ENCODE results near the gene COL4A2.
"Not testable (repeated sequence)": the region's sequence is repeated elsewhere in the genome, so short reads cannot be mapped to it uniquely, and the experiment has no call there.

The COL4A2 gene

DNA sequence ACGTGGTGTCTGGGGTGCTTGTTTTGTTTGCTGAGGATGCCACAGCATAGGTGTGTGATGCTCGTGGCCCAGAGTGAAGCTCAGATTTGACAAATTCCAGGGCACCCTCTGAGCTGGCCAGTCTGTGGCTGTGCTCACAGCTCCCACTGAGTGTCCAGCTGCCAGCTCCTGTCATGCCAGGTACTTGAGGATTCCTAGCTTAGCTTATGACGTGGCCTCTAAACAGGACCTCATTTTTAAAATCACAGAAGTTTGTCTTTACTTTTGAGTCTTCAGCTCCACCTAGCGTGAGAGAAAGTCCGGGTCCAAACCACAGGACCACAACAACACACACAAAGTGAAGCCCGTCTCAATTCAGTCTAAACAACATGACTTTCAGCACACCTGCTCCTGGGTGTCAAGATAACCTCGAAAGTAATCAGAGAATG lies 137.2 kb downstream of the COL4A2 start:
- DNase-seq = no peak

DNA sequence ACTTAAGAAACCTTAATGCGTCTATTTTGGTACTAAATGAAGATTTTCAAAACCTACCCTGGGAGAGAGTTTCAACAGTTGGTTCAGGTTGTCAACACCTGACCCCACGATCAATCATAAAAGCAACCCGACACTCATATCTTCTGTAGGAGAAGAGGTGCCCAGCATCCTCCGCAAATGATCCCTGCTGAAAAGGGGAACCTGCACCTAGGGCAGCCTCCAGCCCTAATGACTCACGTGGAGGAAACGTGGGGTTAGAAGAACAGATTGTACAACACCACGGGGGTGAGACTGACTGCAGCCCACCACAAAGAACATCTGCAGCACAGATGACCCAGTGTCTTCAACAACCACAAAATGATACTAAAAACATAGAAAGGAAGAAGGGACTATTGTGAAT lies 138.1 kb downstream of the COL4A2 start:
- no peak for DNase-seq

DNA sequence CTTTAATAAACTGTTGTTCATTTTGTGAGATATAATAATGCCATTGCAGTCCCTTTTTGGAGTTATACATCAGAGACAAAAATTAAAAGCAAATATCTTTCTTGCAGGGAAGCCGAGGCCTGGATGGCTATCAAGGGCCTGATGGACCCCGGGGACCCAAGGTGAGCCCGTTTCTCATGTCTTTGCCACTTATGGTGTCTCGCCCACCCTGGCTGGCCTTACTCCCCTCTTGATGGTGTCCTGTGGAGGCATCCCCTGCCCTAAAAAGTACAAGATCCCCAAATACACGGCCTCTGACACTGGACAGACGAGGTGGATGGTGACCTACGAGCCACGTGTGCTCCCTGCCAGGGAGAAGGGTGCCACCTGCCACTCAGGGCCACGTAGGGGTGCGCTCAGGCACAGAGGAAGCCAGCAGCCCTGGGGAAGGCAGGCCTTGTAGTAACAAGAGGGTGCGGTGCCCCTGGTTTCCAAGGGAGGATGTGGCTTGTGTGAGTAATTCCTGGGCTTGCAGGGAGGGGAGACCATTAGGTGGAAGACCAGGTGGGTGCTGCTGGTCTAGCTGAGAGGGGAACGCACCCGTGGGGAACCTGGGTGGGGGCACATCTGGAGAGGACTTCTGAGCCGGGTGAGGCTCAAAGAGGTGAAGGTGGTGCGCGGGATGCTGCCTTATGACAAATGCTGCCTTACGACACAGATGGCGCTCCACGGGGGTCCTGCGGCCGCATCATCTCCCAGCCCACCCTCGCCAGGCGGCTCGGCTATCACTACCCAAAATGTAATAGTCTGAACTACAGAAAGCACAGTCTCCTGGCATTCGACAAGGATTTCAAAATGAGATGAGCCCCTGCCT lies 138.9 kb downstream of the COL4A2 start:
- DNase-seq = no peak

DNA sequence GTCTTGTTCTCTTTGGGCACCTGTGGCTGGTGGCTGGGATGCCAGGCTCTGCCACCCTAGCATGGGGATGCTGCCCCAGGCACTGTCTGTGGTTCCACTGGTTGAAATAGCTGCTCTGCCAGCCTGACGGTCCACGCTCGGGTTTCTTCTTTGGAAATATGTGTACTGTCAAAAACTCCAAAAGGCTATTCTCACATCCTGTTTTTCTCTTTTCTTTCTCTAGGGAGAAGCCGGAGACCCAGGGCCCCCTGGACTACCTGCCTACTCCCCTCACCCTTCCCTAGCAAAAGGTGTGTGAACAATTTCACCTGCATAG lies 139.4 kb downstream of the COL4A2 start:
- no peak for DNase-seq

GRCh38 chr13:110447058-110447511 lies 140.0 kb downstream of the COL4A2 start:
- no peak for DNase-seq

GRCh38 chr13:110447801-110448200 lies 140.7 kb downstream of the COL4A2 start:
- DNase-seq = no peak

DNA sequence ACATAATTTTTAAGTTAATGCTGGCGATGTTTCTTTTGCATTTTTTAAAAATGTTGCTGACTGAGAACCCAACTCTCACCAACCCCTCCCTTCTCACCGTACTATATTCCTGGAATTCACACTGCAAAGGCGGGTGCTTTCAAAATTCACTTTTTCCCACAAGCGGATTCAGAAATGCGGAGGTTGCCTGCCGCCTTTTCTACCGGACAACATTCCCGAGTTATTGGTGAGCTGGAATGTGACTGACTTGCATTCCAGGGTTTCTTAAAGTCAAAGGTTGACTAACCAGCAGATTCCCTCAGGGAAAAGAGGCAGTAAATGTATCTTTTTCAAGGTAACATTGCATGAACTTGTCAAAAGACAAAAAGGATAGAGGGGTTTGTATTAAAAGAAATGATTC lies 141.1 kb downstream of the COL4A2 start:
- no peak for DNase-seq

GRCh38 chr13:110448677-110449076 lies 141.6 kb downstream of the COL4A2 start:
- DNase-seq = no peak

DNA sequence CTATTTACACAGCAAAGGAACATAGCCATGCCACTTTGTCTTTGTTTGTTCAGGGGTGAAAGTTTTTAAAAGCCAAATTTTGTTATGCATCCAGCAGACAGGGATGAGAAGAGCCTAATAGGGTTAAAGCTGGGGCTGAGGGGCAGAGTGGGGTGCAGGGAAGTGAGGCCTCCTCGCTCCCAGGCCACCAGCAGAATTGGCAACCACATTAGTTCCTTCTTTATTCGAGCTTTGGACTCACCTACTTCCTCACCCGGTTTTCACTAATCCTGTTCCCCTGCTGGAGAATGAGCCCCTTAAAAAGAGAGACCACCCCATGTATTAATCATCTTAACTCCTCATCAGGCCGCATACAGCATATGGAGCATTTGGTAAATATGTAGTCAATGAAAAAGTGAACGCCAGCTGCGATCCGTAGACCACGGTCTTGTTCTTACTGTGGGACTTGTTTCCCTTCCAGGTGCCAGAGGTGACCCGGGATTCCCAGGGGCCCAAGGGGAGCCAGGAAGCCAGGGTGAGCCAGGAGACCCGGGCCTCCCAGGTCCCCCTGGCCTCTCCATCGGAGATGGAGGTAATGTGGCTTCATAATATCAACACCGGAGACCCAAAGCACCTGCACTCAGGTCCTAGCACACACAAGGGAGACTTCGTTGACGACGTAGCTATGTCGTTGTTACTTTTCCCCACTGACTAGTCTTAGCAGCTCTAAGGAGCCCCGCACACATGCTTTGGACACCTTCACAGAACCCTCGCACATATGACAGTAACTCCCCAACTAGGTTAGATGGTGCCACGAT lies 142.3 kb downstream of the COL4A2 start:
- DNase-seq = no peak

DNA sequence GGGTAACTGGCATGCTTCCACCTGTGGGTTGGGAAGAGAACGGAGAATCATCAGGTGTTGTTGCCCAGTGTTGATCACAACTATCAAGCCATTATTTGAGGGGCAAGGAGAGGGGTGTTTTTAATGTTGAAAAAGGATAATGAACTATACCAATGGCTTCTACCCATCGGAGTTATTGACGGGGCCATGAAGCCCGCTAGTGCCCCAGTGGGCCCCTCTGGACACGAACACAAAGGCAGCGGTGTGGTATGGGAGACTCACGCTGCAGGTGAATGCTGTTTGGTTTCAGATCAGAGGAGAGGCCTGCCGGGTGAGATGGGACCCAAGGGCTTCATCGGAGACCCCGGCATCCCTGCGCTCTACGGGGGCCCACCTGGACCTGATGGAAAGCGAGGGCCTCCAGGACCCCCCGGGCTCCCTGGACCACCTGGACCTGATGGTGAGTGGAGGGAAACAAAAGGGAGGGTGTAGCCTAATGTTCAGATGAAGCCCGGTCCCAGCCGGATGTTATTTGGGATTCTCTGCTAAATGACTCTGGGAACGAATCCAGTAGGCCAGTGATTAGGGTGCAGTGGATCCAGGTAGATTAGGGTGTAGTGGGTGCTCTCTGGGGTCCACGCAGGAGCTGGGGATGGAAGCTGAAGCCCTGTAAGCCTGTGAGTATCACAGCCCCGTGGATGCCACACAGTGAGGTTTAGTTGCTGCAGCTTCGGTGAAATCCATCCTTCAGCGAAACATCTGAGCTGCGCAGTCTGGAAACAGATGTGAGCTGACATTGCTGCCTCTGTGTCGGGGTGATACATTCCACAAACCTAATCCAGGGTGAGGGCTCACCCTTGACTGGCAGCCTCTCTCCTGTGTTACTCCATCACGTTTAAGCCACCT lies 143.2 kb downstream of the COL4A2 start:
- DNase-seq = no peak

DNA sequence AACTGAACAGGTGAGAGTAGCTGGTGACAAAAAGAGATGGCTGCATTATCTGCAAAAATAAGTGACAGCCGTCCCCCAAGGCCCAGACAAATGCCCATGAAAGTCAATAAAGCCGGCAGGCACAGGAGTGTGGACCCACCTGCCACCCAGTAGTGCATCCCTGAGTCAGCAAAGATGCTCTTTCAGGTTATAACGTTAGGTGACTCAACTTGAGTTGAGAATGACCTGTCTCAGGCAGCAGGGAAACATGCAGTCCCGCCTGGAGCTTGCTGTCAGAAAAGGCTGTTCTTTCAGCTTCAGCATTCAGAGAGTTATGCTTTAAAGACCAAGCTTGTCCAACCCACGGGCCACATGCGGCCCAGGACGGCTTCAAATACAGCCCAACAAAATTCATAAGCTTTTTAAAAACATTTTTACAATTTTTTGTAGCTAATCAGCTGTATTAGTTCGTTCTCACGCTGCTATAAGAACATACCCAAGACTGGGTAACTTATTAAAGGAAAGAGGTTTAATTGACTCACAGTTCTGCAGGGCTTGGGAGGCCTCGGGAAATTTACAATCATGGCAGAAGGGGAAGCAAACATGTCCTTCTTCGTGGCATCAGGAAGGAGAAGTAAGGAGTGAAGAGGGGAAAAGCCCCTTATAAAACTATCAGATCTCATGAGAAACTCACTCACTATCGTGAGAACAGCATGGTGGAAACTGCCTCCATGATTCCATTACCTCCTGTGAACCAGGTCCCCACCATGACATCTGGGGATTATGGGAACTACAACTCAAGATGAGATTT lies 144.1 kb downstream of the COL4A2 start:
- no peak for DNase-seq

DNA sequence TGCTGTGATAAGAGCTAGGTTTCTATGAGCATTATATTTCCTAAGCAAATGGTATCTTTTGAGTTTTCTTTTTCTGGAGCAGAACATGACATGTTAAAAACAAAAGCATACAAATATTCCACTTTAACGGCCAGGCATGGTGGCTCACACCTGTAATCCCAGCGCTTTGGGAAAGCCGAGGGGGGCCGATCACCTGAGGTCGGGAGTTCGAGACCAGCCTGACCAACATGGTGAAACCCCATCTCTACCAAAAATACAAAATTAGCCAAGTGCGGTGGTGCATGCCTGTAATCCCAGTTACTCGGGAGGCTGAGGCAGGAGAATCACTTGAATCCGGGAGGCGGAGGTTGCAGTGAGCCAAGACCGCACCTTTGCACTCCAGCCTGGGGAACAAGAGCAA lies 146.0 kb downstream of the COL4A2 start:
- DNase-seq = not testable (repeated sequence)

GRCh38 chr13:110453797-110454196 lies 146.7 kb downstream of the COL4A2 start:
- no peak for DNase-seq

- no peak for DNase-seq
Measured at GRCh38 chr13:110454227-110454859, 147.3 kb downstream of the COL4A2 start.

GRCh38 chr13:110454956-110455355 lies 147.9 kb downstream of the COL4A2 start:
- no peak for DNase-seq

GRCh38 chr13:110455444-110455843 lies 148.4 kb downstream of the COL4A2 start:
- no peak for DNase-seq

DNA sequence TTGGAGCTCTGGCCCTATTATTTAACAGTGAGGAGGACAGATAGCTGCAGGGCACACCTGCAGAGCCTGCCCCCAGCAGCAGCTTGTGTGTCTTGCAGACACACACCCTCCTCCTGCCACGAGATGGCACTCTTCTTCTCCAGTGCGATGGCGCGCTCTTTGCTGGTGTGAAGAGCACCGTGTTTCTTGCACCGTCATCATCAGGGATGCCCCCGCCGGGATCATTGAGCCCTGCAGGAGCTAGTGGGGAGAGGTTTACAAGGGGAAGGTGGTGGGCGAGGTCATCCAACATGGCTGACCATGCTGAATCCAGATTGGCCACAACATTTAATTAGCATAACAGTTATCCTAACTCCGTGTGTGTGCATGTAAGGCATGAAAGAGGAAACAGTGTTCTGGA lies 148.9 kb downstream of the COL4A2 start:
- peak; percentile 77 for DNase-seq

GRCh38 chr13:110456550-110456949 lies 149.5 kb downstream of the COL4A2 start:
- no peak for DNase-seq

GRCh38 chr13:110457361-110457760 lies 150.3 kb downstream of the COL4A2 start:
- DNase-seq = no peak

DNA sequence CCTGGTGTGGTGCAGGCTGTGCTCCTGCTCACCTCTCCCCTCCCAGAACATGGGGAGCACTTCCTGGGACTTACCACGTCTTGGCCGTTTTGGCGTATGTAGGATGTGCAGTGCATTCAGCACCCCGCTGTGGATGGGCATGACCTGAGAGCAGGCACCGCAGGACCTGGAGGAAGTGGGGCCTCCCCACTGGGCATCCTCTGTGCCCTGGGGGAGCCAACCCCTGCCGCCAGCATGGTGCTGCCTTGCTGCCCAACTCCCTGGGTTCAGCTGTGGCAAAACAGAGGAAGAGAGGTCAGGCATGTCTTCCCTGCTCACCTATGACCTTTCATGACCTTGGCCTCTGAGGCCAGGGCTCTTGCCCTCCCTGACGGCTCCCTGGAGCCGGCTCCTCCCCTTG lies 150.9 kb downstream of the COL4A2 start:
- DNase-seq = no peak

DNA sequence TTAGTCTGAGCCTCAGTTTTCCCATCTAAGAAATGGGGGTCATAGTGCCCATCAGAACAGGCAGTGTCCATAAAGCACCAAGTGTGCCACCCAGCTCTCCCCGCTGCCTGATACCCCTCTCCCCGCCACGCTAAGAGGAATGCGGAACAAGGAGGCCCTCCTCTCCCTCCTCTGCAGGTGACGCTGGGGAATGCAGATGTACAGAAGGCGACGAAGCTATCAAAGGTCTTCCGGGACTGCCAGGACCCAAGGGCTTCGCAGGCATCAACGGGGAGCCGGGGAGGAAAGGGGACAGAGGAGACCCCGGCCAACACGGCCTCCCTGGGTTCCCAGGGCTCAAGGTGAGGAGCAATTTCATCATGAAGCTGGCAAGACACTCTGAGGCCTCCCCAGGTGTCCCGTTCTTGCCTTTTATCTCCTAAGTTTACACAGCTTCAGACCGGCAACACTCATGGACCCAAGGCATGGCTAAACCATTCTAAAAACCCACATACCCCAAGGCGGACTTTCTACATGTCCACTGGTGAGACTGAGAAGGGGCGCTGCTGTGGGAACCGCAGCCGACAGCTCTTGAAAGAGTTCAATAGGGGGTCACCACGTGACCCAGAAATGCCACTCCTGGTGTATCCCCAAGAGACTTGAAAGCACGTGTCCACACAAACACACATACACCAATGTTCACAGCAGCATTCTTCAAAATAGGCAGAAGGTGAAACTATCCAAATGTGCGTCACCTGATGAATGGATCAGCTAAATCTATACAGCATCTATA lies 151.7 kb downstream of the COL4A2 start:
- no peak for DNase-seq

All from activated CD4-positive, alpha-beta T cell treated with anti-CD3 and anti-CD28 coated beads for 48 hours (primary cell).